ENCODE measurements around the gene U2AF2.
"Not testable (repeated sequence)": the region's sequence is repeated elsewhere in the genome, so short reads cannot be mapped to it uniquely, and the experiment has no call there.

Gene U2AF2

GRCh38 chr19:55692681-55693081 is 37.8 kb downstream of the U2AF2 start:
- no peak for DNase-seq

DNA sequence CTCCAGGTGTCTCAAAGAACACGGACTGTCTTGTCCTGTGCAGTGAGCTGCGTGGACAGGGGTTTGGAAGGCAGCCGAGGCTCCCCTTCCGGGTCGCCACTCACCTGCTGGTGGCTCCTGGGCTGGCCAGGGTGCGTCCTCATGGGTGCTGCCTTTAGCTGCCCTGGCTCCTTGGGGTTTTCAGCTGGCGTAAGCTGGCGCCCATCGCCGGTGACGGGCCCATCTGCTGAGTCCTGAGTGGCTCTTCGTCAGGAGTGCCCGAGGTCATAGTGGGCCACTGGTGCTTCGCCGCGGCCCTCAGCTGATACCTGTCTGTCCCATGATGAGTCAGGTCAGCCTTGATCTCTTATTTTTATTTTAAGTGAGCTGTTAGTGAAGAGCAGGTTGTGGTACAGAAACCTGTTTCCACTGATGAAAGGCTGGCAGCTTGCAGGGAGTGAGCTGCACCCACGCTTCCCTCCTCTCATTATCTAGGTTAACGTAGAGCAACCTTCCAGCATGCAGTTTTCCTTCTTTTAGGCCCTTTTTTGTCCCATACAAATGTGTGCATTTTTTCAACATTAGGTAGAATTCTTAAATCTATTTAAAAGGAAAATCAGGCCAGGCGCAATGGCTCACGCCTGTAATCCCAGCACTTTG is 38.6 kb downstream of the U2AF2 start:
- no peak for DNase-seq

GRCh38 chr19:55694241-55694655 is 39.4 kb downstream of the U2AF2 start:
- DNase-seq: no peak

DNA sequence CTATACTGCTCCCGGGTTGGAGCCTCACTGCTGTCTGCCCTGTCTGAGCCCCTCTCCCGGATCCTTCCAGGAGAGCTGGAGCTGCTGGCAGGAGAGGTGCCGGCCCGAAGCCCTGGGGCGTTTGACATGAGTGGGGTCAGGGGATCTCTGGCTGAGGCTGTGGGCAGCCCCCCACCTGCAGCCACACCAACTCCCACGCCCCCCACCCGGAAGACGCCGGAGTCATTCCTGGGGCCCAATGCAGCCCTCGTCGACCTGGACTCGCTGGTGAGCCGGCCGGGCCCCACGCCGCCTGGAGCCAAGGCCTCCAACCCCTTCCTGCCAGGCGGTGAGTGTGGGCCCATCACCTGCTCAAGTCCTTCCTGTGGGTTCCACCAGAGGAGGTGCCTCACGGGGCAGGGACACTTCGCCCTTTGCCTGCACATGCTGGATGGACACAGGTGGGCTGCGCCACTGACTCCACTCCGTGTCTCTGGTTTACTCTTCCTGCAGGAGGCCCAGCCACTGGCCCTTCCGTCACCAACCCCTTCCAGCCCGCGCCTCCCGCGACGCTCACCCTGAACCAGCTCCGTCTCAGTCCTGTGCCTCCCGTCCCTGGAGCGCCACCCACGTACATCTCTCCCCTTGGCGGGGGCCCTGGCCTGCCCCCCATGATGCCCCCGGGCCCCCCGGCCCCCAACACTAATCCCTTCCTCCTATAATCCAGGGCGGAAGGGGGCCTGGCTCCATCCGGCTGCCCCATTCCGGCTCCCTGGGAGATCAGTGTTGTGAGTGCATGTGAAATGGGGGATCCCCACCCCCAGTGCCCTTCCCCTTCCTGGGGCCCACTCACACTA is 40.0 kb downstream of the U2AF2 start:
- no peak for DNase-seq

GRCh38 chr19:55695511-55696290 is 40.9 kb downstream of the U2AF2 start:
- DNase-seq: no peak

DNA sequence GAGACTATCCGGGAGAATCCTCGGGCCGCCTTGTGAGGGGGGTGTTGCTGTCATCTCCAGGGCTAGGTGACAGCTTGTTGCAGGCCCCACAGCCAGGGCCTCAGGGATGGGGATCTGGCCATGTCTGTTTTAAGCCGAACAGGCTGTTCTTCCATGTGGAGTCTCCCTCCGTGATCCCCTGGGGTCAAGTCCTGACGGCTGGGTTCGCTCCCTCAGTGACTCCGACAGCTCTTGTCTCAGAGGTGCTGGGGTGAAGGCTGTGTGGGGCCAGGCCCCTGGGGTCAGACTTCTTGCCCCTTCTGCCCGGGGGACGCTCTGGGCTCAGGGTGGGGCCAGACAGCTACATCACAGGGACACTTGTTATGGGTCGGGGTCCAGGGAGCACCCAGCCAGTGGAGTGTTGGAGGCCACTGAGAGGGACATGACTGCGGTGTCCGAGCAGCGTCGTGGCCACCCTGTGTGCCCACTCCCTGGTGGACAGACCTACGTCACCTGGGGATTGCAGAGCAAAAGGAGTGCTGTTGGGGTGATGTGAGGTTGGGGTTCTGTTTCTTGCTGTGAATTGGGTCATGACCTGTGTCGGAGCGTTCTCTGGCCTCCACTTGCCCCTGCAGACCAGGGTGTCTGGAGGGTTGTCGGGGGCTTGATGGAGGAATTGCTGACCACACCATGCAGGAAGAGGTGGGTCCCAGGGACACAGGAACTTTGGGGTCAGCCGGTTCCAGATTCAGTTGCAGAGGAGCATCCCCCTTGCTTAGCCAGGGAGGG is 41.6 kb downstream of the U2AF2 start:
- DNase-seq: no peak

DNA sequence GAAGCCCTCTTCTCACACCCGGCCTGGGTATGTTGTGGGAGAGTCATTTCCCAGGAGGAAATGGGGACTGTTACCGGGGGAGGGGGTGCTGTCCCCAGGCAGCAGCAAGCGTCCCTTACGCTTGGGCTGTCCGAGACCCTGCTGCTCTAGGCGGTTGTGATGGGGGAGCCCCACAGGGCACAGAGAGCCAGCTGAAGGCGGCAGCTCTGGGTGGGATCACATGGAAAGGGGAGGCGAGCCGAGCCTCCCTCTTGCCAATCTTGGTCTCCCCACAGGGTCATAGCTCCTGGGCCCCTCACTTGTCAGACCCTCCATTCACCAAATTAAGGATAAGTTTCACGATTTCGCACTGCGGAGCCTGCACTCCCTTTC is 42.2 kb downstream of the U2AF2 start:
- DNase-seq: no peak

- no peak for DNase-seq
These were observed 42.9 kb downstream of the U2AF2 start for GRCh38 chr19:55697698-55698097.

DNA sequence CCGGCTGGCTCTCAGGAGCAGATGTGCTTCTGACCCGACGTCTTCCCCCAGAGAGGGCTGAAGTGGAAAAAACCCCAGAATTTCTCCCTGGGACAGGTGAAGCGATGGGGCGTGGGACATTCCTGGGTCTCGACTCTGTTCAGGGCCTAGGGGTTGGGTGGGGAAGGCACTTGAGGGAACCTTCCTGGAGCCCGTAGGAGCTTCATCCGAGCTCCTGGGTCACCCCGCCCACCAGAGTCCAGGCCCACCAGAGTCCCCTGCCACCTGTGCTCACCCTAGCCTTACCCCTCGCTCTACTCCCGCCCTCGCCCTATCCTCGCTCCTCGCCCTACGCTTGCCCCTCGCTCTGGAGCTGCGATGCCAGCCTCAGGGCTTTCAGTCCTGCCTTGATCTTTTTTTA is 43.4 kb downstream of the U2AF2 start:
- no peak for DNase-seq

DNA sequence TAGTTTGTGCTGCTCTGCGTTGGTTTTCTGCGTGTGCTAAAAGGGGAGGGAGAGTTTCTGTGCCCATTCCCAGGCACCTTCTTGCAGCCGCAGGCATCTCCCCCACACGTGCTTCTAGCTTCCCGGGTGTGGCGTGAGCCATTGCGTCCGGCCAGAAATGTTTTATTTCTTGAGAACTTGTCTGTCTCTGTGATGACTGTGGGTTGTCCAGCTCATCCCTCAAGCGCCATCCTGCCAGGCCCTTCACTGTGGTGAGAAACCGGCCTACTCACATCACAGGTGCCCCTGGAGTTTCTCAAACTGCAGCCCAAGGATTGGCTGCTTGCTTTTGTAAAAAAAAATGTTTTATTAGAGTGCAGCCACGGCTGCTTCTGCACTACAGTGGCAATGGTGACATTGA is 44.4 kb downstream of the U2AF2 start:
- DNase-seq: no peak

DNA sequence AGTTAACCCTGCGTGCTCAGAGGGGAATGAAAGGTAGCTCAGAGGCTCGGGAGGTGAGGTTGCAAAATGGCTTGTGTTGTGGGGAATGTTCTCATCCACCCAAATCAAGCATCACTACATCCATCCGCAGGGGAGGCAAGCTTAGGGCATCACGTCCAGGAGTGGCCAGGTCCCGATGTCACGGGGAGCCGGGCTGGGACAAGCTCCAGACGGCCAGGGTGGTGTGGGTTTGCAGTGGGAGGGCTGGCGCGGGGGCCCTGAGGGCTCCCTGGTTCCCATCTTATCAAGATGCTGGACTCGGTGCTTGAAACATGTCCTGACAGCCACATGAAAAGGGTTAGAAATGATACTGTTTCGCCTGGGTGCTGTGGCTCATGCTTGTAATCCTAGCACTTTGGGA is 46.0 kb downstream of the U2AF2 start:
- no peak for DNase-seq

- no peak for DNase-seq
These were observed 47.3 kb downstream of the U2AF2 start for GRCh38 chr19:55702131-55702627.

DNA sequence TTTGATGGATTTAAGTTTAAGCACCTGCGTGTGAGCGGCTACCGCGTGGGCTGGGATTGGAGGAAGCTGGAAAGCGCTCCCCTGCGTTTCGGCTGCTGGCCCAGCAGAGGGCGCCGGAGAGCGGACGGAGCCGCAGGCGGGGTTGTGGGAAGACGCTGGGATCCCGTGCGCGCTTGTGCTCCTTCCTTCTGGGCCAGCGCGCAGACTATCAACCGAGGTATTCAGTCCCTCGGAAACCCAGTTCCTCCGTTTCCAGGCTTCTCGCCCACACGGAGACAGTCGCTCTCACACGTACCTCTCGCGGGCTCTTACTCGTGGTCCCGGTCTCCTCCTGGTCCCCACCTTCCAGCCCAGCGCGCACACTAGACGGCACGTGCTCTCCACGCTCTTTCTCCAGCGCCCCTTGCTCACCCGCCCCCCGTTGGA is 49.0 kb downstream of the U2AF2 start:
- DNase-seq: no peak

- DNase-seq: no peak
These were observed 49.8 kb downstream of the U2AF2 start for GRCh38 chr19:55704494-55705245.

DNA sequence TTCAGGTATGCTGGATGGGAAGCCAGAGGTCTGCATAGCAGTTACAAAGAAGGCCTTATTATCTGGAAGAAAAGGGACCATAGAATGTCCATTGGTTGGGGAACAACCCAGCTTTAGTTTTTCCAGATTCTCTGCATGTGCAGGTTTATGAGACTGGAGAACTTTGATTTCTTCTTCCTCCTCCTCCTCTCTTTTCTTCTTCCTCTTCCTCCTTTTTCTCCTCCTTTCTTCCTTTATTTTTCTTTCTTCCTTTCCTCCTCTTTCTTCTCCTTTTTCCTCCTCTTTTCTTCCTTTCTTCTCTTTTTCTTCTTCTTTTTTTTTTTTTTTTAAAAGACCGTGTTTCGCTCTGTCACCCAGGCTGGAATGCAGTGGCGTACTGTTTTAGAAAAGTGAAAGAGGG is 51.1 kb downstream of the U2AF2 start:
- DNase-seq: no peak

DNA sequence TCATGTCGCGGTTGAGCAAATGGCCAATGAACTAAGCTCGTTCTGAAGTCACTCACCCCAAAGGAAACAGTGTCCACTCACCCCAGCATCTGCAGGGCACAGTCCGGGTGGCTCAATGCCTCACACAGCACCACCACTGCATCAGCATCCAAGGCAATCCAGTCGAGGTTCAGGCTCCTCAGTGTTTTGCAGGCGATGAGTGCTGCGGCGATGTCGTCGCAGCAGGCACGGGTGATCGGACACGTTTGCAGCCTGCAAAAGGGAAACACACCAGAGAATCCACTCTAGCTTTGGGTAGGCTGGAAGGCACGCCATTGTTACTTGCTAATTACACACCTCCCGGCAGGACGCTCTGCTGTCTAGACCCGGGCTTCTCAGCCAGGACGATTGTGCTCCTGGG is 56.9 kb downstream of the U2AF2 start:
- no peak for DNase-seq

DNA sequence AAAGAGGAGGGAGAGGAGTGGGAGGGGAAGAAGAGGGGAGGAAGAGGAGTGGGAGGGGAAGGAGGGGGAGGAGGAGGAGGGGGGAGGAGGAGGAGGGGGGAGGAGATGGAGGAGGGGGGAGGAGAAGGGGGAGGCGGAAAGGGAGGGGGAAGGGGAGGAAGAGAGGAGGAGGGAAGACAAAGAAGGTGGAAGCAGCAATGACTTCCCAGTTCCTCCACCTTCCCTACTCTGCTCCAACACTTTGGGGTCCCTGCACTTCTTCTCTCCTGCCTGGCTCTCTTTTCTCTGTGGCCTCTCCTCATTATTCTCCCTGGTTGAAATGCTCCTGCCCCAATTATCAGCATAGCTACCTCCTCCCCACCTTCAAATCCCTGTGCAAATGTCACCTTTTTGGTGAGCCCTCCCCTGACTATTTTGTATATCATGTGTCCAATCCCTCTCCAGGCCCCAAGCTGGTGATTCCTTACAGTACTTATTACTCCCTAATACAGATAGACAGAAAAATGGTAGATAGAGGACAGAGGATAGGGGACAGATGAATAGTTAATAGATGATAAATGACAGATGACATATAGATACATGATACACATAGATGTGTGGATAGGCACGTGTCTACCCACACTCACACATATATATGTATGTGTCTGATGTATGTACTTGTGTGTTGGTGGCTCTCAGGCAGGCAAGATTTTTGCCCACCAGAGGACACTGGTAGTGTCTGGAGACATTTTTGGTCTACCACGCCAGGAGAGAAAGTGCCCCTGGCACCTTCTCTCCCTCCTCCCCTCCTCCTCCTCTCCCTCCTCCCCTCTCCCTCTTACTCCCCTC is 58.2 kb downstream of the U2AF2 start:
- no peak for DNase-seq

DNA sequence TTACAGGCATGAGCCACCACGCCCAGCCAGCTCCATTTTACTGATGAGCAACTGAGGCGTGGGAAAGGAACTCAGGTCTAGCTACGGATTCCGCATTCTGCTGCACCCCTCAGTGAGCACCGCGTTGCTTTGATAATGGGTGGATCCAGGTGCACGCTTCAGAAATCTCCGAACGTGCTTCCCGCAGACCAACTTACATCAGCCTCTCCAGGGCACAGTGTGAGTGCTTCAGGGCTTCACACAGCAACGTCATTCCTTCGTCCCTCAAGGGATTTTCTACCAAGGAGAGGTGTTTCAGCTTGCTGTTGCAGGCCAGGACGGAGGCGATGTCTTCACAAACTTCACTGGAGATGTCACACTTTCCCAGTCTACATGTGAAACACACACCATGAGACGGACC is 61.7 kb downstream of the U2AF2 start:
- DNase-seq: no peak

GRCh38 chr19:55717251-55717650 is 62.4 kb downstream of the U2AF2 start:
- no peak for DNase-seq

- DNase-seq: not testable (repeated sequence)
These were observed 63.3 kb downstream of the U2AF2 start for GRCh38 chr19:55717879-55718711.
